RWPE2 (cell line): ENCODE data around the gene SORCS3.

ENCODE experiments used
- ATAC-seq: fragments of 200-7000 bp; cut with Tn5 transposase; 3 replicates; pipeline ENCODE4 v1.9.1; 2021; ENCODE audit warnings: low read depth
- DNase-seq: peaks from one replicate; pipeline ENCODE4 v3.0.0-alpha.2; 2020; ENCODE audit warnings: low spot score
- H3K27ac ChIP-seq: fragments of 450-650 bp; 2 replicates; pipeline ENCODE4 v1.5.1; 2017; ENCODE audit warnings: mild to moderate bottlenecking; ENCODE audit not compliant: poor library complexity, severe bottlenecking
- H3K27me3 ChIP-seq: fragments of 250-450 bp; sonication (Bioruptor Pico); 2 replicates; pipeline ENCODE4 v1.5.1; 2021; ENCODE audit warnings: mild to moderate bottlenecking, moderate library complexity; ENCODE audit not compliant: insufficient read depth, poor library complexity, severe bottlenecking
- H3K36me3 ChIP-seq: fragments of 250-450 bp; sonication (Bioruptor Pico); 2 replicates; pipeline ENCODE4 v1.5.1; 2020; ENCODE audit warnings: low read depth, mild to moderate bottlenecking, moderate library complexity
- H3K4me1 ChIP-seq: fragments of 250-450 bp; sonication (Bioruptor Pico); 2 replicates; pipeline ENCODE4 v1.5.1; 2021; ENCODE audit warnings: mild to moderate bottlenecking, moderate library complexity; ENCODE audit not compliant: insufficient read depth, poor library complexity, severe bottlenecking
- H3K4me3 ChIP-seq: fragments of 250-450 bp; sonication (Bioruptor Pico); 2 replicates; pipeline ENCODE4 v1.5.1; 2021; ENCODE audit warnings: mild to moderate bottlenecking, moderate library complexity; ENCODE audit not compliant: severe bottlenecking
- H3K9me3 ChIP-seq: fragments of 250-450 bp; sonication (Bioruptor Pico); 2 replicates; pipeline ENCODE4 v1.5.1; 2021; ENCODE audit warnings: mild to moderate bottlenecking, moderate library complexity; ENCODE audit not compliant: severe bottlenecking
- CTCF ChIP-seq: fragments of 450-650 bp; IDR thresholded peaks from one replicate; pipeline ENCODE4 v1.5.1; 2017; ENCODE audit warnings: mild to moderate bottlenecking, moderate library complexity; ENCODE audit not compliant: poor library complexity, severe bottlenecking

The SORCS3 gene

DNA sequence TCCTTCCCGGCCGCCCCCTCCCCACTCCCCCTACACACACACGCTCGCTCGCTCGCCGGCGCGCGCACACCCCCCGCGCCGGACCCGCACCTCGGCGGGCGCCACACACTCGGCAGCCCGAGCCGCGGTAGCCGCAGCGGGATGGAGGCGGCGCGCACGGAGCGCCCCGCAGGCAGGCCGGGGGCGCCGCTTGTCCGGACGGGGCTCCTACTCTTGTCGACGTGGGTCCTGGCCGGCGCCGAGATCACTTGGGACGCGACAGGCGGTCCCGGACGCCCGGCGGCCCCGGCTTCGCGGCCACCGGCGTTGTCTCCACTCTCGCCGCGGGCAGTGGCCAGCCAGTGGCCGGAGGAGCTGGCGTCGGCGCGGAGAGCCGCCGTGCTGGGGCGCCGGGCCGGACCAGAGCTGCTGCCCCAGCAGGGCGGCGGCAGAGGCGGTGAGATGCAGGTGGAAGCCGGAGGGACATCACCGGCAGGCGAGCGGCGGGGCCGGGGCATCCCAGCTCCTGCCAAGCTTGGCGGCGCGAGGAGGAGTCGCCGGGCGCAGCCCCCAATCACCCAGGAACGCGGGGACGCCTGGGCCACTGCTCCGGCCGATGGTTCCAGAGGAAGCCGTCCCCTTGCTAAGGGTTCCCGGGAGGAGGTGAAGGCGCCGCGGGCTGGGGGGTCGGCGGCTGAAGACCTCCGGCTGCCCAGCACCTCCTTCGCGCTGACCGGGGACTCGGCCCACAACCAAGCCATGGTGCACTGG lies at the start of gene SORCS3:
SORCS3 (plus strand) TSS at position 104 of the 750 bp plus-strand sequence.
- TF ChIP-seq CTCF, result no peak
- no peaks in the 10 kb centered on the region for H3K9me3 ChIP-seq
- H3K36me3 ChIP-seq, result no peaks in the 10 kb centered on the region
- DNase-seq (no peak), ATAC-seq (no peak)
- peaks cover 84% of the 10 kb centered on the region for H3K27me3 ChIP-seq
- no peak within 1 kb of the TSS for H3K4me3 ChIP-seq
- no peak within 1 kb of the TSS for H3K27ac ChIP-seq
- no peaks in the 10 kb centered on the region for H3K4me1 ChIP-seq

- ATAC-seq, result no peak
- Histone ChIP-seq H3K36me3 (no peaks in the 10 kb centered on the region), H3K4me3 (no peak overlapping the region), H3K27ac (no peak overlapping the region), H3K27me3 (no peaks in the 10 kb centered on the region), H3K4me1 (peaks cover 10% of the 10 kb centered on the region), H3K9me3 (no peaks in the 10 kb centered on the region)
- TF ChIP-seq CTCF, result no peak
- no peak for DNase-seq
These were observed 49.6 kb upstream of the SORCS3 start for GRCh38 chr10:104591441-104591840.

- H3K27ac ChIP-seq, result no peak overlapping the region
- H3K27me3 ChIP-seq, result no peaks in the 10 kb centered on the region
- H3K4me3 ChIP-seq, result no peak overlapping the region
- no peak for ATAC-seq
- H3K9me3 ChIP-seq, result no peaks in the 10 kb centered on the region
- TF ChIP-seq CTCF, result no peak
- H3K36me3 ChIP-seq, result no peaks in the 10 kb centered on the region
- no peaks in the 10 kb centered on the region for H3K4me1 ChIP-seq
- DNase-seq, result no peak
These were observed 39.9 kb upstream of the SORCS3 start for GRCh38 chr10:104601166-104601565.

DNA sequence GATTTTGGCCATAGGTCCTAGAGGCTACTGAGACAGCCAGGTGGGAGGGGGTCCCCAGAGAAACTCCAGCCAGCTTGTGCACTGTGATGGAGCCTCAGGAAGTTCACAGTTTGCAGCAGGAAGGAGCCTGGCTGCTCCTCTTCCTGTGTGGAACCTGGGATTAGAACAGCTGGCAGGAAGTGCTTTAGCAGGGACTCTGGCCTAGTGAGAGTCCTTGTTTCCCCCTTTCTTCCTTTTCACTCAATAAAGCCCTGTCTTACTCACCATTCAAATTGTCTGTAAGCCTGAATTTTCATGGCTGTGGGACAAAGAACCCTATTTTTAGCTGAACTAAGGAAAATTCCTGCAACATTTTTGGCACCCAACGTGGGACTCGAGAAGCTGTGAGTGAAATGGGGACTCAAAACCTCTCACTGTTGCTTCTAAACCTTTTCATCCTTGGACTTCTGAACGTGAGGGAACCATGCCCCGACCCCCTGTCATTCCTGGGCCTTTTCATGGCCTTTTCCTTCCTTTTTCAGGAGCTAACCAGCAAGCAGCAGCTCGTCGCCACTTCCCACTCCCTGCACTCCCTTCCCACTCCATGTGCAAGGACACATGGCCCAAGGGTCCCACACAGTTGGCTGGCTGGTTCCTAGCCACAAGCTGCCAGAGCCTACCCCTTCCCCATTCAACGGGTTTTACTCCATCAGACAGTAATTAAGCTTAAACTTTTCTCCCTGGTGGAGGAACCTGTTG lies 32.8 kb upstream of the SORCS3 start:
- Histone ChIP-seq H3K4me3 (no peak overlapping the region), H3K27ac (no peak overlapping the region), H3K36me3 (no peaks in the 10 kb centered on the region), H3K9me3 (no peaks in the 10 kb centered on the region), H3K27me3 (no peaks in the 10 kb centered on the region), H3K4me1 (no peaks in the 10 kb centered on the region)
- no peak for DNase-seq
- TF ChIP-seq CTCF, result no peak
- no peak for ATAC-seq
